ENCODE results near the gene PKNOX2.

PKNOX2 gene

GRCh38 chr11:125272821-125273220 lies 108.3 kb downstream of the PKNOX2 start:
- DNase-seq (ENCODE audit: insufficient read length, low spot score), result no peak
- no peak for FAIRE-seq
- TF ChIP-seq, protein P1, sequence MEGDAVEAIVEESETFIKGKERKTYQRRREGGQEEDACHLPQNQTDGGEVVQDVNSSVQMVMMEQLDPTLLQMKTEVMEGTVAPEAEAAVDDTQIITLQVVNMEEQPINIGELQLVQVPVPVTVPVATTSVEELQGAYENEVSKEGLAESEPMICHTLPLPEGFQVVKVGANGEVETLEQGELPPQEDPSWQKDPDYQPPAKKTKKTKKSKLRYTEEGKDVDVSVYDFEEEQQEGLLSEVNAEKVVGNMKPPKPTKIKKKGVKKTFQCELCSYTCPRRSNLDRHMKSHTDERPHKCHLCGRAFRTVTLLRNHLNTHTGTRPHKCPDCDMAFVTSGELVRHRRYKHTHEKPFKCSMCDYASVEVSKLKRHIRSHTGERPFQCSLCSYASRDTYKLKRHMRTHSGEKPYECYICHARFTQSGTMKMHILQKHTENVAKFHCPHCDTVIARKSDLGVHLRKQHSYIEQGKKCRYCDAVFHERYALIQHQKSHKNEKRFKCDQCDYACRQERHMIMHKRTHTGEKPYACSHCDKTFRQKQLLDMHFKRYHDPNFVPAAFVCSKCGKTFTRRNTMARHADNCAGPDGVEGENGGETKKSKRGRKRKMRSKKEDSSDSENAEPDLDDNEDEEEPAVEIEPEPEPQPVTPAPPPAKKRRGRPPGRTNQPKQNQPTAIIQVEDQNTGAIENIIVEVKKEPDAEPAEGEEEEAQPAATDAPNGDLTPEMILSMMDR (IDR thresholded peaks at IDR 0.05; ENCODE audit: insufficient read depth, missing control alignments), result no peak

DNA sequence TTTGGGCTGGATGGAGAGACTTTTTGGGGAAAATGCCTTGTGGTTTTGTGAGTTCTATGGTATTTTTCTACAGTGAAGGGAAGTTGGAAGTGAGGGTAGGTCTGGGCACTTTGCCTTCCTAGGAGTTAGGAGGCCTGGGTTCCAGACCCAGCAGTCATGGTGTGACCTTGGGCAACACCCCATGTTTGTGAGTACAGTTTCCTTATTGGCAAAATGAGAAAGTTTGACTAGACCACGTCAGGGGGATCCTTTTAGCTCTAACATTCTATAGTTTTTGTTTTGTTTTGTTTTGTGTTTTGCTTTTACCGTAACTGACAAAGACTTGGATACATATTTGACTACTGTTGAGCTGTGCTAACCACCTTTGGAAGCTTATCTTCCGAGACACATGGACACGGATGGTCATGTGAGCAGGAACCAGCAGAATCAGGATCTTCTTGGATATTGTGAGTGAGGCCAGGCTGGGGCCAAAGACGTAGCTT lies 109.0 kb downstream of the PKNOX2 start:
- TF ChIP-seq, protein P1 (IDR thresholded peaks at IDR 0.05; ENCODE audit: insufficient read depth, missing control alignments), result no peak
- FAIRE-seq (no peak), DNase-seq (ENCODE audit: insufficient read length, low spot score) (no peak)

DNA sequence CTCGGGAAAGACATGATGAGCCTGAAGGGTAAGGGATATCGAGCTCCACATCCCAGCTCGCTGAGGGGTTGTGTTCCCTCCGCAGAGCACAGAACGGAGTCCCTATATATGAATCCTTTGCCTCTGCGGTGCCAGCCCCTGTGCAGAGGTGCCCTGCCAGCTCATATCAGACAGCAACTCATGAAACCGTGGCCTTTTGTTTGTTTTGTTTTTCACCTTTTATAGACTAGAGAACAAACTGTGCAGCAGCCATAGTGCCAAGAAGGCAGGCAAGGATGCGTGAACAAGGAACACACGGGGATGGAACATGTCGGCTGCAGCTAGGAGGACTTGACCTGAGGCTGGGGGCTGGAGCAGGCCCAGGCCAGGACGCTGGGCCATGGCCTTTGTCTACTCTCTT lies 109.8 kb downstream of the PKNOX2 start:
- DNase-seq (ENCODE audit: insufficient read length, low spot score) (no peak), FAIRE-seq (no peak)
- TF ChIP-seq, protein P1 (IDR thresholded peaks at IDR 0.05; ENCODE audit: insufficient read depth, missing control alignments), result no peak

GRCh38 chr11:125274774-125275173 lies 110.2 kb downstream of the PKNOX2 start:
- DNase-seq (ENCODE audit: insufficient read length, low spot score), result no peak
- no peak for FAIRE-seq
- TF ChIP-seq, protein P1 (IDR thresholded peaks at IDR 0.05; ENCODE audit: insufficient read depth, missing control alignments), result no peak

- DNase-seq (ENCODE audit: insufficient read length, low spot score) (no peak), FAIRE-seq (no peak)
- TF ChIP-seq, protein P1 (IDR thresholded peaks at IDR 0.05; ENCODE audit: insufficient read depth, missing control alignments), result no peak
Measured at GRCh38 chr11:125275905-125276618, 111.5 kb downstream of the PKNOX2 start.

DNA sequence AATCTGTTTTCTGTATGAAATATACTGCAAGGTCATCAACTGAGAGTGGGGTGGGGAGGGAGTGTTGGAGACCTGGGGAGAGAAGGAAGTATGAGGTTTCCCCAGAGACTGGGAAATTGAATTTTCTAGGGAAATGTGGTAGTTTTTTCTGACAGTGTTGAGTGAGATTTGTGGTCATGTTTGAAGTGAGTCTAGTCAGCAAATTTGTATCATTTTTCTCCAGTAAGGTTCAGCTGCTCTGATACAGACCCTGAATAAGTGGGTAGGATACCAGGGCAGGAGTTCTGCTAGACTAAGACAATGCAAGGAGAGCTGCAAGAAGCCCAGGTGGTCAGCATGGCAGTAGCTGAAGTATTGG lies 112.0 kb downstream of the PKNOX2 start:
- no peak for DNase-seq (ENCODE audit: insufficient read length, low spot score)
- FAIRE-seq, result no peak
- TF ChIP-seq, protein P1 (IDR thresholded peaks at IDR 0.05; ENCODE audit: insufficient read depth, missing control alignments), result no peak

DNA sequence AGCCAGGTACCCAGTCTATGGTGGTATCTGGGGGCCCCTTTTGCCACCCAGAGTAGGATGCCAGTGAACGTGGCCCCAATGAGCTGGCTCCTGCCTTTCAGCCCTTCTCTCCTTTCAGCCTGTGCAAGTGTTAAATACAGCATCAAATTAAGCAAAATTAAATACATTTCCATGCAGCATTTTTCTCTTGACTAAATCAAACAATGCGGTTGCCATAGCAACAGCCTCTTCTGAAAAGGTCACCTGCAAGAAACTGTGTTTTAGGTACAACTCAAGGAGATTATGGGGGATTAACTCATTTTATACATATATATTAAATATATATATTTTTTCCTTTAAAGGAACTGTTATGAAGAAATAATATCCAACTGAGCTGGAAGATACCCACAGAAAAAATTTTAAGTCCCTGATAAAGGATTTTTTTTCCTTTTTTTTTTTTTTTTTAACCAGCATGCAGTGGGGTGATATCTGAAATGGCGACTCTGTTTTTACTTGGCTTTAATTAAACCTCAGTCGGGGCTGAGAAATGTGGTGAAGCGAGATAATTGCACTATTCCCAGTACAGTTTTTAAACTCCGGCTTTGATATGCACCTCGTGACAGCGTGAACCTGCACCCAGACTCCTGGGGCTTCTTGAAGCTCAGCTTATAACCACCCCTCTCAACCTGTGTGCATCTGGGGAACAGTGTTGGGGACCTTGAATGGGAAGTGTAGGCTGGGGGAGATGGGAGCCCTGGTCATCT lies 115.3 kb downstream of the PKNOX2 start:
- FAIRE-seq (no peak), DNase-seq (ENCODE audit: insufficient read length, low spot score) (no peak)
- TF ChIP-seq, protein P1 (IDR thresholded peaks at IDR 0.05; ENCODE audit: insufficient read depth, missing control alignments), result no peak

All from D721Med (cell line).